IMR-90 (cell line): ENCODE results near the gene OTC. TPM values are rescaled to one million over a fixed set of nuclear protein-coding genes. Genes with fewer than 3 reads are reported as not detected.

ENCODE experiments used
- ATAC-seq: fragments of 200-7000 bp; cut with Tn5 transposase; 2 replicates; pipeline ENCODE4 v1.9.1; 2020; ENCODE audit warnings: low read depth, mild to moderate bottlenecking, moderate library complexity
- BruUV-seq: library from RNA; stranded (reverse); fragments of 400-500 nt; replicated peaks from 2 replicates; lab custom pipeline; 2021; lab: Mats Ljungman, UMichigan
- CTCF ChIA-PET: fragments of 300-600 bp; formaldehyde crosslinking; extraction: SDS; loops from one replicate; lab custom pipeline; 2021; ENCODE audit warnings: antibody characterized with exemption; lab: Yijun Ruan, JAX
- POLR2A ChIA-PET: fragments of 300-600 bp; sonication (Branson Sonifier 250); formaldehyde crosslinking; loops from one replicate; lab custom pipeline; 2022; ENCODE audit warnings: antibody characterized with exemption; ENCODE audit not compliant: unreplicated experiment; lab: Charles Lee
- DNase-seq: peaks from one replicate; pipeline ENCODE4 v3.0.0; 2013
- H2AFZ ChIP-seq: replicated peaks from 2 replicates; pipeline ENCODE3; 2013; ENCODE audit warnings: low read length, mild to moderate bottlenecking; ENCODE audit not compliant: poor library complexity
- H2AK5ac ChIP-seq: 2 replicates; pipeline ENCODE4 v1.6.1; 2013; ENCODE audit warnings: low read depth, low read length, inconsistent platforms
- H2AK9ac ChIP-seq: replicated peaks from 2 replicates; pipeline ENCODE3; 2013; ENCODE audit warnings: mild to moderate bottlenecking, low read depth, low read length, moderate library complexity; ENCODE audit not compliant: poor library complexity
- H2BK120ac ChIP-seq: 2 replicates; pipeline ENCODE4 v1.6.1; 2013; ENCODE audit warnings: low read depth, low read length, inconsistent platforms
- H2BK15ac ChIP-seq: 3 replicates; pipeline ENCODE4 v1.6.1; 2013; ENCODE audit warnings: low read depth, low read length, inconsistent platforms
- H2BK20ac ChIP-seq: 2 replicates; pipeline ENCODE4 v1.6.1; 2013; ENCODE audit warnings: low read depth, mild to moderate bottlenecking, inconsistent platforms, low read length, moderate library complexity
- H2BK5ac ChIP-seq: 2 replicates; pipeline ENCODE4 v1.6.1; 2013; ENCODE audit warnings: mild to moderate bottlenecking, low read depth, low read length, inconsistent platforms; ENCODE audit not compliant: poor library complexity, severe bottlenecking
- H3K14ac ChIP-seq: replicated peaks from 2 replicates; pipeline ENCODE4 v1.6.1; 2013; ENCODE audit warnings: low read depth, low read length, inconsistent platforms
- H3K18ac ChIP-seq: 2 replicates; pipeline ENCODE4 v1.6.1; 2013; ENCODE audit warnings: low read depth, low read length, control low read depth
- H3K23ac ChIP-seq: 2 replicates; pipeline ENCODE4 v1.6.1; 2013; ENCODE audit warnings: low read depth, low read length, inconsistent platforms
- H3K27ac ChIP-seq: 2 replicates; pipeline ENCODE4 v1.5.1; 2013; ENCODE audit warnings: mild to moderate bottlenecking, control low read depth, low read length; ENCODE audit not compliant: insufficient read depth
- H3K27me3 ChIP-seq: 2 replicates; pipeline ENCODE4 v1.6.1; 2013; ENCODE audit warnings: low read length; ENCODE audit not compliant: control insufficient read depth, insufficient read depth
- H3K36me3 ChIP-seq: 2 replicates; pipeline ENCODE4 v1.6.1; 2013; ENCODE audit warnings: low read length, mixed read lengths; ENCODE audit not compliant: control insufficient read depth, insufficient read depth
- H3K4ac ChIP-seq: 2 replicates; pipeline ENCODE4 v1.6.1; 2013; ENCODE audit warnings: low read depth, low read length, inconsistent platforms
- H3K4me1 ChIP-seq: 2 replicates; pipeline ENCODE4 v1.6.1; 2013; ENCODE audit warnings: low read length, mixed read lengths; ENCODE audit not compliant: control insufficient read depth, insufficient read depth
- H3K4me2 ChIP-seq: 2 replicates; pipeline ENCODE4 v1.6.1; 2013; ENCODE audit warnings: low read depth, mild to moderate bottlenecking, control low read depth, low read length, moderate library complexity
- H3K4me3 ChIP-seq: 2 replicates; pipeline ENCODE4 v1.5.1; 2013; ENCODE audit warnings: low read depth, mild to moderate bottlenecking, control low read depth, low read length, moderate library complexity; ENCODE audit not compliant: insufficient read depth
- H3K56ac ChIP-seq: 2 replicates; pipeline ENCODE4 v1.6.1; 2013; ENCODE audit warnings: low read length, inconsistent platforms; ENCODE audit not compliant: insufficient read depth; ENCODE audit errors: extremely low read depth
- H3K79me1 ChIP-seq, 2 experiments: 2 replicates each; pipeline ENCODE4 v1.6.1; 2013; ENCODE audit warnings: low read length in 2 of 2, inconsistent platforms in 1 of 2, low read depth in 1 of 2
- H3K9ac ChIP-seq: 2 replicates; pipeline ENCODE4 v1.6.1; 2013; ENCODE audit warnings: low read depth, low read length, control low read depth
- H3K9me1 ChIP-seq: 2 replicates; pipeline ENCODE4 v1.6.1; 2013; ENCODE audit warnings: low read length, inconsistent platforms; ENCODE audit not compliant: insufficient read depth
- H3K9me3 ChIP-seq: 2 replicates; pipeline ENCODE4 v1.6.1; 2013; ENCODE audit warnings: low read length; ENCODE audit not compliant: control insufficient read depth, insufficient read depth
- H4K20me1 ChIP-seq: 2 replicates; pipeline ENCODE4 v1.6.1; 2013; ENCODE audit warnings: low read length, inconsistent platforms; ENCODE audit not compliant: insufficient read depth
- H4K5ac ChIP-seq: 2 replicates; pipeline ENCODE4 v1.6.1; 2013; ENCODE audit warnings: mild to moderate bottlenecking, low read depth, low read length, control low read depth
- H4K8ac ChIP-seq, 2 experiments: 2 replicates each; pipeline ENCODE4 v1.6.1; 2013; ENCODE audit warnings: low read depth in 2 of 2, low read length in 2 of 2, control low read depth in 1 of 2, inconsistent platforms in 1 of 2
- H4K91ac ChIP-seq: 2 replicates; pipeline ENCODE4 v1.6.1; 2013; ENCODE audit warnings: low read depth, low read length, inconsistent platforms; ENCODE audit not compliant: insufficient read depth
- NFE2L2 ChIP-seq: fragments of 150-350 bp; IDR thresholded peaks from 2 replicates; pipeline ENCODE4 v1.6.1; 2016; ENCODE audit warnings: low read depth, mild to moderate bottlenecking, low read length
- POLR2A ChIP-seq: IDR thresholded peaks from 2 replicates; pipeline ENCODE4 v1.6.1; 2012; ENCODE audit warnings: mild to moderate bottlenecking, low read depth, low read length
- RCOR1 ChIP-seq: IDR thresholded peaks from 2 replicates; pipeline ENCODE4 v1.6.1; 2012; ENCODE audit warnings: mild to moderate bottlenecking, low read length, improper control_type of control experiment; ENCODE audit not compliant: insufficient replicate concordance
- SMC3 ChIP-seq: fragments of 150-350 bp; IDR thresholded peaks from 2 replicates; pipeline ENCODE4 v1.6.1; 2016; ENCODE audit warnings: low read depth, mild to moderate bottlenecking, antibody characterized with exemption, low read length, moderate library complexity
- WGBS, 2 experiments: methylation state at CpG; one replicate each; pipeline versions ENCODE4 v1.1.5 to v1.1.7; 2013; ENCODE audit warnings: missing lambda C conversion rate in 2 of 2; ENCODE audit not compliant: insufficient read length in 1 of 2; ENCODE audit errors: extremely low coverage in 2 of 2; 5-methylcytosine and 5-hydroxymethylcytosine counted together
- dilution Hi-C: fragments of 300-500 bp; cut with HindIII; formaldehyde crosslinking; loops from one replicate; pipeline ENCODE4 v1.14.3; 2018; ENCODE audit warnings: low sequenced_read_pairs; ENCODE audit not compliant: unreplicated experiment
- in situ Hi-C: fragments of 300-500 bp; cut with MboI; formaldehyde crosslinking; loops from 3 replicates; pipeline ENCODE4 v1.14.3; 2019; ENCODE audit warnings: low sequenced_read_pairs, inconsistent platforms, mixed read lengths
- intact Hi-C: fragments of 100-400 bp; cut with micrococcal nuclease; formaldehyde crosslinking; loops from 2 replicates; pipeline ENCODE4 v1.10.0; 2022
- polyA plus RNA-seq, 3 experiments: library from polyadenylated mRNA; depleted of rRNA; stranded (reverse); fragments of >200 nt; gene quantifications; 2 replicates each; pipeline ENCODE4 v1.2.3, GENCODE V29; 2012; ENCODE audit warnings: low replicate concordance in 1 of 3
- total RNA-seq: library from RNA; depleted of rRNA; stranded (reverse); fragments of >200 nt; gene quantifications from 2 replicates; pipeline ENCODE4 v1.2.3, GENCODE V29; 2012
- TF ChIP-seq, protein P1 (sequence below): fragments of 150-350 bp; IDR thresholded peaks from 2 replicates; pipeline ENCODE4 v1.6.1; 2016; ENCODE audit warnings: low read depth, mild to moderate bottlenecking, low read length, moderate library complexity, borderline replicate concordance
- TF ChIP-seq, protein P2 (sequence below): conservative IDR thresholded peaks from 2 replicates; pipeline ENCODE4 v1.5.1; 2012; ENCODE audit warnings: mild to moderate bottlenecking, low read depth, low read length, improper control_type of control experiment

The OTC gene
- total and polyA plus RNA-seq, 2 of the 4 experiments (the other 2 are of a cell fraction), result not detected

DNA sequence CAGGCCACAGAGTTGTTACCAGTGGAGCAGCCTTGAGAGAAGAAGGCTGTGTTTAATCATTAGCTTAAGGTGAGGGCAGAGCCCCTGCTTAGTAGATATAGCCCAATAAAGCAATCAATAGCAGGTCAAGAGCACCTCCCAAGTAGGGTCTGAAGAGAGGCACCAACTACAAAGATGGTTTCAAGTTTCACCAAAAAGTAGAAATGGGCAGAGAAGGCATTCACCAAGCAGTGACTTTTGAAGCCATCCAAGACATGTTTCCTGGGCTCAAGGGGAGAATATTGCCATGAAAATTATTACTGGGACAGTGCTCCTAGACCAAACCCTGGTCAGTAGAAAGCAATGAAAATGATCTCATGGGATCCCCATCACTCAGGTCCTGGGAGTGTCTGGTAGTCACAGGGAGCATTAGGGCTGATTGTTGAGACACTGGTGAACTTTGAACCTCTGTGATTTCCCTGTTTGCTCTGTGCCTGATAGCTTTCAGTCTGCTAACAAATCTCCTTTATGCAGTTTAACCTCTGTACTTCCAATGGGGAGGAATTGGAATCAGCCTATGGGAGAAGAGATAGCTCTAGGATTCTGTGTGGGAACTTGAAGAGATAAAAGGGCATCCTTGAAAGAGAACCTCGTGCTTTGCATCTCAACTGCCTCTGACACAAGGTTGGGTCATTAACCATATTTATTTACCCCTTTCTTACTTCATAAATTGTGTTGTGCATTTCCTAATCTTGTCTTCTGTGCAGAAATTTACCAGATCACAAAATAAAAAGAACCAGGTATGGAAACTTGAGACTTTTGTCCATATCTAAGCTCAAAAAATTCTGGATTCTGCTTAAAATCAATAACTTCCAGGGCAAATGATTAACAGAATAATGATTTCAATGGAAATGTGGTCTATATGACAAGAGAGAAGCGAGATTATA lies 9.3 kb upstream of the OTC start:
- TF ChIP-seq, protein P1, sequence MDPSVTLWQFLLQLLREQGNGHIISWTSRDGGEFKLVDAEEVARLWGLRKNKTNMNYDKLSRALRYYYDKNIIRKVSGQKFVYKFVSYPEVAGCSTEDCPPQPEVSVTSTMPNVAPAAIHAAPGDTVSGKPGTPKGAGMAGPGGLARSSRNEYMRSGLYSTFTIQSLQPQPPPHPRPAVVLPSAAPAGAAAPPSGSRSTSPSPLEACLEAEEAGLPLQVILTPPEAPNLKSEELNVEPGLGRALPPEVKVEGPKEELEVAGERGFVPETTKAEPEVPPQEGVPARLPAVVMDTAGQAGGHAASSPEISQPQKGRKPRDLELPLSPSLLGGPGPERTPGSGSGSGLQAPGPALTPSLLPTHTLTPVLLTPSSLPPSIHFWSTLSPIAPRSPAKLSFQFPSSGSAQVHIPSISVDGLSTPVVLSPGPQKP, result no peak
- TF ChIP-seq, protein P2, sequence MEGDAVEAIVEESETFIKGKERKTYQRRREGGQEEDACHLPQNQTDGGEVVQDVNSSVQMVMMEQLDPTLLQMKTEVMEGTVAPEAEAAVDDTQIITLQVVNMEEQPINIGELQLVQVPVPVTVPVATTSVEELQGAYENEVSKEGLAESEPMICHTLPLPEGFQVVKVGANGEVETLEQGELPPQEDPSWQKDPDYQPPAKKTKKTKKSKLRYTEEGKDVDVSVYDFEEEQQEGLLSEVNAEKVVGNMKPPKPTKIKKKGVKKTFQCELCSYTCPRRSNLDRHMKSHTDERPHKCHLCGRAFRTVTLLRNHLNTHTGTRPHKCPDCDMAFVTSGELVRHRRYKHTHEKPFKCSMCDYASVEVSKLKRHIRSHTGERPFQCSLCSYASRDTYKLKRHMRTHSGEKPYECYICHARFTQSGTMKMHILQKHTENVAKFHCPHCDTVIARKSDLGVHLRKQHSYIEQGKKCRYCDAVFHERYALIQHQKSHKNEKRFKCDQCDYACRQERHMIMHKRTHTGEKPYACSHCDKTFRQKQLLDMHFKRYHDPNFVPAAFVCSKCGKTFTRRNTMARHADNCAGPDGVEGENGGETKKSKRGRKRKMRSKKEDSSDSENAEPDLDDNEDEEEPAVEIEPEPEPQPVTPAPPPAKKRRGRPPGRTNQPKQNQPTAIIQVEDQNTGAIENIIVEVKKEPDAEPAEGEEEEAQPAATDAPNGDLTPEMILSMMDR, result no peak
- TF ChIP-seq RCOR1, result no peak
- no peak for TF ChIP-seq SMC3
- TF ChIP-seq NFE2L2, result no peak
- TF ChIP-seq POLR2A, result no peak
- Histone ChIP-seq H3K4ac (no peak overlapping the region), H2AFZ (no peak overlapping the region), H2BK15ac (no peak overlapping the region), H3K36me3 (no peaks in the 10 kb centered on the region), H3K9me3 (no peaks in the 10 kb centered on the region), H3K56ac (no peak overlapping the region), H3K9me1 (no peaks in the 10 kb centered on the region), H4K91ac (no peak overlapping the region), H3K27ac (no peak overlapping the region), H3K4me1 (no peaks in the 10 kb centered on the region), H2BK20ac (no peak overlapping the region), H2AK5ac (no peak overlapping the region), H3K4me3 (no peak overlapping the region), H3K23ac (no peak overlapping the region), H4K20me1 (no peaks in the 10 kb centered on the region), H4K8ac (no peak overlapping the region), H3K27me3 (peaks cover 6% of the 10 kb centered on the region), H3K14ac (no peak overlapping the region), H4K5ac (no peak overlapping the region), H3K79me1 (no peaks in the 10 kb centered on the region), H3K18ac (no peak overlapping the region), H2AK9ac (no peak overlapping the region), H3K4me2 (no peak overlapping the region), H3K9ac (no peak overlapping the region), H2BK120ac (no peak overlapping the region), H2BK5ac (no peak overlapping the region)
- BruUV-seq, result no TSS peak
- intact Hi-C loops (no loop called here), in situ Hi-C loops (no loop called here), dilution Hi-C loops (no loop called here)
- WGBS, 2 experiments, result no CpG with 5 or more reads among the region's 2 CpGs
- ChIA-PET POLR2A (no interaction called here), CTCF (no interaction called here)
- no peak for ATAC-seq
- no peak for DNase-seq
